Left ventricle myocardium inferior (tissue), 1 donor: ENCODE results near the gene MBTPS1. TPM values are rescaled to one million over a fixed set of nuclear protein-coding genes. Genes with fewer than 3 reads are reported as not detected.

Source experiments
- DNase-seq: peaks from one replicate; pipeline ENCODE4 v3.0.0-alpha.2; 2020
- H3K27ac ChIP-seq: fragments of 200-600 bp; replicated peaks from 2 replicates; pipeline ENCODE4 v1.8.0; 2021
- H3K27me3 ChIP-seq: fragments of 200-600 bp; 2 replicates; pipeline ENCODE4 v1.8.0; 2021; ENCODE audit warnings: low read depth
- H3K36me3 ChIP-seq: fragments of 200-600 bp; 2 replicates; pipeline ENCODE4 v1.8.0; 2021
- H3K4me1 ChIP-seq: fragments of 200-600 bp; 2 replicates; pipeline ENCODE4 v1.8.0; 2021
- H3K4me3 ChIP-seq: fragments of 200-600 bp; 2 replicates; pipeline ENCODE4 v1.8.0; 2021; ENCODE audit warnings: mild to moderate bottlenecking, moderate library complexity
- H3K9me3 ChIP-seq: fragments of 200-600 bp; replicated peaks from 2 replicates; pipeline ENCODE4 v1.8.0; 2021
- intact Hi-C: fragments of 100-400 bp; cut with micrococcal nuclease; formaldehyde crosslinking; loops from one replicate; pipeline ENCODE4 v1.11.0; 2022
- total RNA-seq: library from RNA; stranded (reverse); fragmentation: NEBNext Ultra II Directional; extraction: Animal tissue kit (Norgen Biotek cat#: 25700); gene quantifications from one replicate; pipeline ENCODE4 v1.2.1, GENCODE V29; 2021
- TF ChIP-seq, protein P1 (sequence below): fragments of 200-600 bp; IDR thresholded peaks from 2 replicates; pipeline ENCODE4 v1.8.0; 2021; ENCODE audit warnings: antibody characterized with exemption, mild to moderate bottlenecking, borderline replicate concordance
- donor health status: DM: no; HTN: yes; CAD: no; lungs with severe emphysema.

Gene MBTPS1
- total RNA-seq, 1 donor from 2014 or later = 72.5 TPM

DNA sequence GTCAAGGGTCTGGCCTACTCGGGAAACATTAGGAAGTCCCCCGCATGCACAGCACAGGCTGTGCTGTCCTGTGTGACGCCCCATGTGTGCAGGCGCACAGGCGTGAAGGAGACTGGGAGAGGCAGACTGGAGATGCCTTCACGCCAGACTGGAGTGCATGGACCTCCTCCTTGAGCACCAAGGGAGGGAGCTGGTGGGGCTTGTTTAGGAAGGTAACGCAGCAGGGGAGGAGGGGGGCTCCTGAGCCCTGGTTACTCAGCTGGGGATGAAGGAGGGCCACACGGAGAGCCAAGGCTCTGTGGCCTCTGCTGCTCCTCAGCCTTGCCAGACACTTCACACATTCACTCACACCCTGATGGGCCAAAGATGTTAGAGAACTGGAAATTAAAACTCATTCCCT lies 20.5 kb upstream of the MBTPS1 start:
- no peak for DNase-seq
- Histone ChIP-seq H3K27ac (no peak overlapping the region), H3K4me1 (peaks cover 37% of the 10 kb centered on the region), H3K9me3 (no peaks in the 10 kb centered on the region), H3K4me3 (no peak overlapping the region), H3K36me3 (no peaks in the 10 kb centered on the region), H3K27me3 (no peaks in the 10 kb centered on the region)
- intact Hi-C loops = no loop called here
- TF ChIP-seq, protein P1, sequence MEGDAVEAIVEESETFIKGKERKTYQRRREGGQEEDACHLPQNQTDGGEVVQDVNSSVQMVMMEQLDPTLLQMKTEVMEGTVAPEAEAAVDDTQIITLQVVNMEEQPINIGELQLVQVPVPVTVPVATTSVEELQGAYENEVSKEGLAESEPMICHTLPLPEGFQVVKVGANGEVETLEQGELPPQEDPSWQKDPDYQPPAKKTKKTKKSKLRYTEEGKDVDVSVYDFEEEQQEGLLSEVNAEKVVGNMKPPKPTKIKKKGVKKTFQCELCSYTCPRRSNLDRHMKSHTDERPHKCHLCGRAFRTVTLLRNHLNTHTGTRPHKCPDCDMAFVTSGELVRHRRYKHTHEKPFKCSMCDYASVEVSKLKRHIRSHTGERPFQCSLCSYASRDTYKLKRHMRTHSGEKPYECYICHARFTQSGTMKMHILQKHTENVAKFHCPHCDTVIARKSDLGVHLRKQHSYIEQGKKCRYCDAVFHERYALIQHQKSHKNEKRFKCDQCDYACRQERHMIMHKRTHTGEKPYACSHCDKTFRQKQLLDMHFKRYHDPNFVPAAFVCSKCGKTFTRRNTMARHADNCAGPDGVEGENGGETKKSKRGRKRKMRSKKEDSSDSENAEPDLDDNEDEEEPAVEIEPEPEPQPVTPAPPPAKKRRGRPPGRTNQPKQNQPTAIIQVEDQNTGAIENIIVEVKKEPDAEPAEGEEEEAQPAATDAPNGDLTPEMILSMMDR = no peak

DNA sequence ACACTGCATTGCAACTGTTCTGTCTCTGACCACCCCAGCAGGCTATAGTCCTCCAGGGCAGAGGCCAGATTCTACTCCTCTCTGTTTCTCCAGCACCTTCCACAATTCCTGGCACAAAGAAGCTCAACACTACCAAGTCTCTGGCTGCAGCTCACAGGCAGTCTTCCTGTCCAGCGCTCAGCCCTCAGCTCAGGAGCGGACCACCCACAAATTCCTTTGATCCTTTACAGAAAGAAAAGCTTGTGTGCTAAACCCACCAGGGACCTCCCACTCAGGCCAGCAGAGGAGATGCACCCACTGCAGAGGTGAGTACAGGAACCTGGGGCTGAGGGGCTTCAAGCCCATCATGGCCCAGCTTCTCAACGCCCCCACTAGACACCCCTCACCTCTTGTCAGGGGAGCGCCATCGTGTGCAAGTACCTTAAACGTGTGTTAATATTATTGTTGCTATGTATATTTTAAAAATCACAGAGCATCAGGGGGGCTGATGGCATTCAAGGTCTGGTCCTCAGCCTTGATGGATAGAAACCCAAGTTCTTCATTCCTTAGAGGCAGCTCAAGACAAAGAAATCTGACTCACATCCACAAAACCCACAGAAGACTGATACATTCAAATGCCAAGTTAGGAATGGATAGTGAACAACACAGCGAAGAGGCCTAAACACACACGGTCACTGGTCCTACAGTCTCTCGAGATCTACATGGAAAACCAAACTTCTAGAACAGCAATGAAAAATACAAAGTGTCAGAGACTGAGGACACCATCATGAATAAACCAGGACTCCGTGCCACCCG lies 19.8 kb upstream of the MBTPS1 start:
- peak overlapping the region; percentile 19 for H3K27ac ChIP-seq
- peaks cover 34% of the 10 kb centered on the region for H3K4me1 ChIP-seq
- H3K36me3 ChIP-seq = no peaks in the 10 kb centered on the region
- TF ChIP-seq, protein P1 = no peak
- no peaks in the 10 kb centered on the region for H3K9me3 ChIP-seq
- no peaks in the 10 kb centered on the region for H3K27me3 ChIP-seq
- intact Hi-C loops = no loop called here
- H3K4me3 ChIP-seq = no peak overlapping the region
- no peak for DNase-seq

DNA sequence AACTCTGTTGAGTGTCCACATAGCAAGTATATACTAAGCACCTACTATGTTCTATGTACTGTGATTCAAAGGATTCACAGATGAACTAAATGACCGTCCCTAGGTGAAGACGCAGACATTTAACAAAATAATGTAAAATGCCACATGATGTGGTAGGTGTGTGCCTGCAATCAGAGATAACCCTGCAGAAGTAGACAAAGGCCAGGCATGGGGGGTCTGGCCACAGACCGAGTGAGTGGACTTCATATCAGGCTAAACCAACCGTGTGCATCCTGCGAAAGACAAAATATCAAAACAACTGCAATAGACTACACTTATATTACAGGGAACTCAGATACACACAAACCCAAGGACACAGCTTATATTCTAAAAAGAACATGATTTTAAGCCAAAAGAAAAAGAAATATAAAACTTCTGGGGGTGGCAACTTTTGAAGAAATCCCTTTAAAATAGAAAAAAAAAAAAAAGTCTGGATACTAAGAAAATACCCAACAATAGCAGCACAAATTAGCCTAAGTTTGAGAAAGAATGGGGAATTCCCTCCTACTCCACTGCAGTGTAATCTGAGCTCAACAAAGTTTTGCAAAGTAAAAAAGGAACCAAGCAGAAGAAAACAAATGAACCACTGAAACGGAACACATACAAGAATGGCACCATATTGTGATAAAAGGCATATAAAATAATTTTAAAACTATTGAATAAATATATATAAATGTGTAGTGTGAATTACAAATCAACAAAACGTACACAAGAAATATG lies 16.0 kb upstream of the MBTPS1 start:
- H3K27me3 ChIP-seq = no peaks in the 10 kb centered on the region
- no peak for DNase-seq
- peaks cover 27% of the 10 kb centered on the region for H3K36me3 ChIP-seq
- peaks cover 6% of the 10 kb centered on the region for H3K4me1 ChIP-seq
- TF ChIP-seq, protein P1 = no peak
- H3K4me3 ChIP-seq = no peak overlapping the region
- no peak overlapping the region for H3K27ac ChIP-seq
- intact Hi-C loops = no loop called here
- no peaks in the 10 kb centered on the region for H3K9me3 ChIP-seq

DNA sequence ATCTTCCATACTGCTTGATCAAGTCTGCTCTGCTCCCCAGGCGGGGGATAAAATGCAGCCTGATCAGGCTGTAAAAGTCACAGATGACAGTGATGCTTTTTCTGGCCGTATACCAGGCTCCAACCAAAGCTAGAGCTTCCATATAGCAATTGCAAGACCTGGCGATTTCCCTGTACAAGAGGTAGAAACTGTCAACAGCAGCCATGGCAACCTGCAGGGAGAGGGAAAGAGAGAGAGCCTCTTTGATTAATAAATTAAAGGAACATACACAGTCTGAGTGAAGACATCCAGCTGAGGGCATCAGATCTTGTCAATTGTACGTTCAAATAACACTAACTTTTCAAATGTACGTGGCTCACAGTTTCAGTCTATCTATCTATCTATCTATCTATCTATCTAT lies 14.4 kb upstream of the MBTPS1 start:
- H3K4me1 ChIP-seq = no peaks in the 10 kb centered on the region
- intact Hi-C loops = no loop called here
- H3K9me3 ChIP-seq = no peaks in the 10 kb centered on the region
- no peak for DNase-seq
- no peak overlapping the region for H3K4me3 ChIP-seq
- peaks cover 35% of the 10 kb centered on the region for H3K36me3 ChIP-seq
- TF ChIP-seq, protein P1 = no peak
- H3K27ac ChIP-seq = no peak overlapping the region
- H3K27me3 ChIP-seq = no peaks in the 10 kb centered on the region

DNA sequence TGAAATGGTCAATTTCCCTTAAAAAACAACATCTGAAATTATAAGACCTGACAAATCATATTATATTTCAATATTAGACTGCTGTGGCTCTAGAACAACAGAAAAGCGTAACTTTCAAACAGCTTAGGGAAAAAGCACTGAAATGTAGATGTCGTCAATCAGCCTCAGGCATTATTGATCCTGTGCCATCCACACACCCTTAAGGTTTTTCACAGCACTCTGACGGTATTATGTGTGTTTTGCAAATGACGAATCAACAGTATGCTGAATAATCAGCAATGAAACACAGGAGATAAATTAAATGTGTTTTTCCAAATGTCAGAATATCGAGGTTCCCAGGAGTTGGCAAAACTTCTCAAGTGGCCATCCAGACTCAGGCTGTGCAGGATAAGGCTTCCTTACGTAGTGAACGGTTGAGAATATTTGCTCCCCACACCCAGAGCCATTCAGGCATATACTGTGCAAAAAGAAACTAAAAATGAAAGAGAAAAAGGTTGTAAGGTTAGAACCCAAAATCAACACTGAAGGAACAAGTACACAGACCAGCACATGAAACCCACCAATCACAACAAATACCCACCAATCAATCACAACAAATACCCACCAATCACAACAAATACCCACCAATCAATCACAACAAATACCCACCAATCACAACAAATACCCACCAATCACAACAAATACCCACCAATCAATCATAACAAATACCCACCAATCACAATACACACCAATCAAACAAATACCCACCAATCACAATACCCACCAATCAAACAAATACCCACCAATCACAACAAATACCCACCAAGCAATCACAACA lies 7.7 kb upstream of the MBTPS1 start:
- DNase-seq = no peak
- Histone ChIP-seq H3K36me3 (peaks cover 49% of the 10 kb centered on the region), H3K9me3 (no peaks in the 10 kb centered on the region), H3K4me1 (no peaks in the 10 kb centered on the region), H3K27me3 (no peaks in the 10 kb centered on the region), H3K4me3 (no peak overlapping the region), H3K27ac (no peak overlapping the region)
- intact Hi-C loops = no loop called here
- TF ChIP-seq, protein P1 = no peak
